Large intestine (tissue), 3 donors: ENCODE results near the gene NDUFAF8. TPM values are rescaled to one million over a fixed set of nuclear protein-coding genes. Genes with fewer than 3 reads are reported as not detected.

ENCODE experiments used
- DNase-seq, 2 donors: peaks; one replicate each; pipeline versions ENCODE4 v3.0.0 to v3.0.0-alpha.2; 2013
- H3K27ac ChIP-seq: one replicate; pipeline ENCODE4 v1.5.1; 2013; ENCODE audit warnings: low read length
- H3K27me3 ChIP-seq: 2 replicates; pipeline ENCODE4 v1.6.1; 2013; ENCODE audit warnings: low read length; ENCODE audit not compliant: control insufficient read depth, insufficient read depth
- H3K36me3 ChIP-seq: 2 replicates; pipeline ENCODE4 v1.6.1; 2013; ENCODE audit warnings: low read length; ENCODE audit not compliant: control insufficient read depth, insufficient read depth
- H3K4me1 ChIP-seq: one replicate; pipeline ENCODE4 v1.6.1; 2013; ENCODE audit warnings: low read length; ENCODE audit not compliant: control insufficient read depth, insufficient read depth
- H3K4me3 ChIP-seq: one replicate; pipeline ENCODE4 v1.5.1; 2013; ENCODE audit warnings: low read length
- H3K9me3 ChIP-seq: one replicate; pipeline ENCODE4 v1.6.1; 2013; ENCODE audit warnings: mild to moderate bottlenecking, low read depth, low read length, moderate library complexity; ENCODE audit not compliant: control insufficient read depth
- WGBS: methylation state at CpG from one replicate; pipeline ENCODE4 v1.1.5; 2013; ENCODE audit warnings: low lambda C conversion rate; ENCODE audit not compliant: insufficient coverage; 5-methylcytosine and 5-hydroxymethylcytosine counted together
- polyA plus RNA-seq: library from polyadenylated mRNA; unstranded; fragments of 120-200 nt; gene quantifications from one replicate; pipeline ENCODE4 v1.2.1, GENCODE V29; 2013

The NDUFAF8 gene
- polyA plus RNA-seq, 1 donor = 42.6 TPM

GRCh38 chr17:81246343-81246670 lies 7.2 kb downstream of the NDUFAF8 start:
- peaks cover 12% of the 10 kb centered on the region for H3K4me1 ChIP-seq
- WGBS = no CpG with 5 or more reads among the region's 10 CpGs
- peaks cover 39% of the 10 kb centered on the region for H3K36me3 ChIP-seq

GRCh38 chr17:81246679-81247338 lies 7.7 kb downstream of the NDUFAF8 start:
- DNase-seq = no peak
- Histone ChIP-seq H3K4me1 (peaks cover 17% of the 10 kb centered on the region), H3K27ac (no peak overlapping the region), H3K36me3 (peaks cover 38% of the 10 kb centered on the region), H3K9me3 (peaks cover 14% of the 10 kb centered on the region), H3K27me3 (no peaks in the 10 kb centered on the region), H3K4me3 (no peak overlapping the region)
- no CpG with 5 or more reads among the region's 28 CpGs for WGBS

More at GRCh38 chr17:81246343-81246670, 7.2 kb downstream of the NDUFAF8 start:
- DNase-seq = no peak
- H3K4me3 ChIP-seq = no peak overlapping the region
- H3K27me3 ChIP-seq = no peaks in the 10 kb centered on the region
- H3K27ac ChIP-seq = no peak overlapping the region
- peaks cover 14% of the 10 kb centered on the region for H3K9me3 ChIP-seq

GRCh38 chr17:81247339-81247990 lies 8.3 kb downstream of the NDUFAF8 start:
- H3K27me3 ChIP-seq = no peaks in the 10 kb centered on the region
- DNase-seq = no peak
- WGBS = 100% methylated on average over 2 of the region's 15 CpGs
- peaks cover 14% of the 10 kb centered on the region for H3K9me3 ChIP-seq
- H3K27ac ChIP-seq = no peak overlapping the region
- H3K36me3 ChIP-seq = peaks cover 41% of the 10 kb centered on the region
- peaks cover 24% of the 10 kb centered on the region for H3K4me1 ChIP-seq
- H3K4me3 ChIP-seq = no peak overlapping the region

- DNase-seq = no peak
- peaks cover 44% of the 10 kb centered on the region for H3K36me3 ChIP-seq
- H3K4me3 ChIP-seq = no peak overlapping the region
- no peak overlapping the region for H3K27ac ChIP-seq
- H3K27me3 ChIP-seq = no peaks in the 10 kb centered on the region
- no CpG with 5 or more reads among the region's 16 CpGs for WGBS
- peaks cover 14% of the 10 kb centered on the region for H3K9me3 ChIP-seq
- H3K4me1 ChIP-seq = peaks cover 32% of the 10 kb centered on the region
Observed at GRCh38 chr17:81248649-81249048, 9.5 kb downstream of the NDUFAF8 start.

GRCh38 chr17:81249223-81250040 lies 10.3 kb downstream of the NDUFAF8 start:
- peaks cover 37% of the 10 kb centered on the region for H3K4me1 ChIP-seq
- no CpG with 5 or more reads among the region's 15 CpGs for whole genome bisulfite sequencing
- peak in 1 of 2 donors; percentile 34 for DNase-seq
- no peak overlapping the region for H3K27ac ChIP-seq
- H3K4me3 ChIP-seq = no peak overlapping the region
- H3K27me3 ChIP-seq = no peaks in the 10 kb centered on the region
- peaks cover 44% of the 10 kb centered on the region for H3K36me3 ChIP-seq
- peaks cover 14% of the 10 kb centered on the region for H3K9me3 ChIP-seq

- H3K4me1 ChIP-seq = peaks cover 47% of the 10 kb centered on the region
- DNase-seq = no peak
- 40% methylated on average over 1 of the region's 31 CpGs for WGBS
Observed at GRCh38 chr17:81250286-81251093, 11.4 kb downstream of the NDUFAF8 start.

GRCh38 chr17:81251094-81251708 lies 12.1 kb downstream of the NDUFAF8 start:
- H3K4me3 ChIP-seq = no peak overlapping the region
- peak; percentile 49 to 81 for DNase-seq
- H3K36me3 ChIP-seq = peaks cover 41% of the 10 kb centered on the region
- no CpG with 5 or more reads among the region's 25 CpGs for WGBS
- no peaks in the 10 kb centered on the region for H3K27me3 ChIP-seq
- peaks cover 53% of the 10 kb centered on the region for H3K4me1 ChIP-seq
- peak overlapping the region; percentile 53 for H3K27ac ChIP-seq
- H3K9me3 ChIP-seq = peaks cover 12% of the 10 kb centered on the region

More at GRCh38 chr17:81250286-81251093, 11.4 kb downstream of the NDUFAF8 start:
- Histone ChIP-seq H3K9me3 (peaks cover 14% of the 10 kb centered on the region), H3K4me3 (no peak overlapping the region), H3K27ac (peak overlapping the region; percentile 53), H3K27me3 (no peaks in the 10 kb centered on the region), H3K36me3 (peaks cover 44% of the 10 kb centered on the region)

GRCh38 chr17:81251709-81252301 lies 12.7 kb downstream of the NDUFAF8 start:
- H3K4me3 ChIP-seq = no peak overlapping the region
- peaks cover 44% of the 10 kb centered on the region for H3K36me3 ChIP-seq
- H3K9me3 ChIP-seq = peaks cover 11% of the 10 kb centered on the region
- DNase-seq = peak; percentile 44 to 85
- peaks cover 54% of the 10 kb centered on the region for H3K4me1 ChIP-seq
- H3K27ac ChIP-seq = peak overlapping the region; percentile 53
- no peaks in the 10 kb centered on the region for H3K27me3 ChIP-seq
- no CpG with 5 or more reads among the region's 29 CpGs for WGBS

GRCh38 chr17:81252326-81252986 lies 13.3 kb downstream of the NDUFAF8 start:
- Histone ChIP-seq H3K27me3 (no peaks in the 10 kb centered on the region), H3K36me3 (peaks cover 46% of the 10 kb centered on the region), H3K4me3 (no peak overlapping the region), H3K4me1 (peaks cover 54% of the 10 kb centered on the region), H3K9me3 (peaks cover 11% of the 10 kb centered on the region), H3K27ac (peak overlapping the region; percentile 53)
- WGBS = no CpG with 5 or more reads among the region's 15 CpGs
- peak in 1 of 2 donors; percentile 62 for DNase-seq
